Gastroesophageal sphincter (tissue), 4 donors: ENCODE results near the gene CELSR3. TPM values are rescaled to one million over a fixed set of nuclear protein-coding genes. Genes with fewer than 3 reads are reported as not detected.

ENCODE experiments used
- ATAC-seq: fragments of 150-250 bp; one replicate; pipeline ENCODE4 v1.9.1; 2016; ENCODE audit warnings: mild to moderate bottlenecking, moderate library complexity
- H3K27ac ChIP-seq, 4 donors: fragments of 200-600 bp; sonication (generic) in 3 of 4; 1 replicate in 3 of 4; 2 replicates in 1 of 4; pipeline ENCODE4 v1.5.1; 2016 to 2019
- H3K27me3 ChIP-seq: fragments of 200-600 bp; sonication (generic); one replicate; pipeline ENCODE4 v1.5.1; 2019
- H3K36me3 ChIP-seq, 2 donors: fragments of 200-600 bp; sonication (generic); one replicate each; pipeline ENCODE4 v1.5.1; 2019; ENCODE audit warnings: control low read depth in 1 of 2
- H3K4me1 ChIP-seq, 3 donors: fragments of 200-600 bp; sonication (generic); 1 replicate in 2 of 3; 2 replicates in 1 of 3; pipeline ENCODE4 v1.5.1; 2016 to 2019; ENCODE audit warnings: control low read depth in 2 of 3
- H3K4me3 ChIP-seq, 2 donors: fragments of 200-600 bp; sonication (generic); one replicate each; pipeline ENCODE4 v1.5.1; 2019; ENCODE audit warnings: mild to moderate bottlenecking in 1 of 2, moderate library complexity in 1 of 2
- H3K9me3 ChIP-seq, 3 donors: fragments of 200-600 bp; sonication (generic); one replicate each; pipeline ENCODE4 v1.5.1; 2017 to 2019; ENCODE audit warnings: control low read depth in 2 of 3
- EP300 ChIP-seq: sonication (generic); formaldehyde crosslinking; IDR thresholded peaks from one replicate; pipeline ENCODE4 v1.6.1; 2017; ENCODE audit warnings: antibody characterized with exemption, mild to moderate bottlenecking
- POLR2A ChIP-seq, 2 donors: fragments of 450-650 bp; IDR thresholded peaks; one replicate each; pipeline ENCODE4 v1.6.1; 2017; ENCODE audit warnings: antibody characterized with exemption in 2 of 2, mild to moderate bottlenecking in 2 of 2, moderate library complexity in 1 of 2
- POLR2AphosphoS5 ChIP-seq: sonication (generic); formaldehyde crosslinking; IDR thresholded peaks from one replicate; pipeline ENCODE4 v1.6.1; 2017; ENCODE audit warnings: antibody characterized with exemption
- WGBS, 2 donors: methylation state at CpG; one replicate each; pipeline ENCODE4 v1.1.5; 2018; ENCODE audit warnings: low coverage in 1 of 2; 5-methylcytosine and 5-hydroxymethylcytosine counted together
- total RNA-seq, 4 donors: library from RNA; depleted of rRNA; stranded (reverse); fragments of >200 nt; gene quantifications; one replicate each; pipeline ENCODE4 v1.1.0, GENCODE V29; 2016
- TF ChIP-seq, protein P1 (sequence below), 4 experiments: fragments of 200-600 bp in 2 of 4; fragments of 450-650 bp in 2 of 4; sonication (generic) in 1 of 4; IDR thresholded peaks; one replicate each; pipeline ENCODE4 v1.5.1; 2017 to 2019; ENCODE audit warnings: antibody characterized with exemption in 4 of 4, mild to moderate bottlenecking in 2 of 4, moderate library complexity in 2 of 4

The CELSR3 gene
- total RNA-seq, 4 donors from 2014 or later: 0.40 to 1.0 (median 0.66) TPM

GRCh38 chr3:48687220-48687678 lies 24.6 kb upstream of the CELSR3 start:
- no peaks in the 10 kb centered on the region for H3K27me3 ChIP-seq
- 0 to 13% methylated on average over 1 of the region's 3 CpGs for WGBS, 2 donors
- no peak for ATAC-seq
- H3K36me3 ChIP-seq: peaks cover 0 to 57% of the 10 kb centered on the region in 2 donors
- no peaks in the 10 kb centered on the region for H3K9me3 ChIP-seq
- no peak for TF ChIP-seq POLR2AphosphoS5
- TF ChIP-seq POLR2A (IDR thresholded peaks at IDR 0.05): no peak
- TF ChIP-seq, protein P1, sequence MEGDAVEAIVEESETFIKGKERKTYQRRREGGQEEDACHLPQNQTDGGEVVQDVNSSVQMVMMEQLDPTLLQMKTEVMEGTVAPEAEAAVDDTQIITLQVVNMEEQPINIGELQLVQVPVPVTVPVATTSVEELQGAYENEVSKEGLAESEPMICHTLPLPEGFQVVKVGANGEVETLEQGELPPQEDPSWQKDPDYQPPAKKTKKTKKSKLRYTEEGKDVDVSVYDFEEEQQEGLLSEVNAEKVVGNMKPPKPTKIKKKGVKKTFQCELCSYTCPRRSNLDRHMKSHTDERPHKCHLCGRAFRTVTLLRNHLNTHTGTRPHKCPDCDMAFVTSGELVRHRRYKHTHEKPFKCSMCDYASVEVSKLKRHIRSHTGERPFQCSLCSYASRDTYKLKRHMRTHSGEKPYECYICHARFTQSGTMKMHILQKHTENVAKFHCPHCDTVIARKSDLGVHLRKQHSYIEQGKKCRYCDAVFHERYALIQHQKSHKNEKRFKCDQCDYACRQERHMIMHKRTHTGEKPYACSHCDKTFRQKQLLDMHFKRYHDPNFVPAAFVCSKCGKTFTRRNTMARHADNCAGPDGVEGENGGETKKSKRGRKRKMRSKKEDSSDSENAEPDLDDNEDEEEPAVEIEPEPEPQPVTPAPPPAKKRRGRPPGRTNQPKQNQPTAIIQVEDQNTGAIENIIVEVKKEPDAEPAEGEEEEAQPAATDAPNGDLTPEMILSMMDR (IDR thresholded peaks at IDR 0.05): no peak
- TF ChIP-seq EP300: no peak
- peak overlapping the region in 3 of 4 donors; percentile 35 to 86 (median 66) for H3K27ac ChIP-seq
- no peak overlapping the region for H3K4me3 ChIP-seq
- H3K4me1 ChIP-seq: peaks cover 0 to 59% (median 22%) of the 10 kb centered on the region in 3 donors

- Histone ChIP-seq H3K36me3 (peaks cover 0 to 57% of the 10 kb centered on the region in 2 donors), H3K4me1 (peaks cover 0 to 53% (median 22%) of the 10 kb centered on the region in 3 donors), H3K9me3 (no peaks in the 10 kb centered on the region), H3K4me3 (peak overlapping the region in 1 of 2 donors; percentile 91), H3K27ac (peak overlapping the region in 3 of 4 donors; percentile 86 to 92 (median 88)), H3K27me3 (no peaks in the 10 kb centered on the region)
- no peak for ATAC-seq
- TF ChIP-seq, protein P1 (IDR thresholded peaks at IDR 0.05): no peak
- no peak for TF ChIP-seq EP300
- TF ChIP-seq POLR2A (IDR thresholded peaks at IDR 0.05): no peak
- TF ChIP-seq POLR2AphosphoS5: no peak
- 35 to 64% methylated on average over 2 to 6 of the region's 10 CpGs for WGBS, 2 donors
These were observed 24.0 kb upstream of the CELSR3 start for GRCh38 chr3:48686538-48687219.

DNA sequence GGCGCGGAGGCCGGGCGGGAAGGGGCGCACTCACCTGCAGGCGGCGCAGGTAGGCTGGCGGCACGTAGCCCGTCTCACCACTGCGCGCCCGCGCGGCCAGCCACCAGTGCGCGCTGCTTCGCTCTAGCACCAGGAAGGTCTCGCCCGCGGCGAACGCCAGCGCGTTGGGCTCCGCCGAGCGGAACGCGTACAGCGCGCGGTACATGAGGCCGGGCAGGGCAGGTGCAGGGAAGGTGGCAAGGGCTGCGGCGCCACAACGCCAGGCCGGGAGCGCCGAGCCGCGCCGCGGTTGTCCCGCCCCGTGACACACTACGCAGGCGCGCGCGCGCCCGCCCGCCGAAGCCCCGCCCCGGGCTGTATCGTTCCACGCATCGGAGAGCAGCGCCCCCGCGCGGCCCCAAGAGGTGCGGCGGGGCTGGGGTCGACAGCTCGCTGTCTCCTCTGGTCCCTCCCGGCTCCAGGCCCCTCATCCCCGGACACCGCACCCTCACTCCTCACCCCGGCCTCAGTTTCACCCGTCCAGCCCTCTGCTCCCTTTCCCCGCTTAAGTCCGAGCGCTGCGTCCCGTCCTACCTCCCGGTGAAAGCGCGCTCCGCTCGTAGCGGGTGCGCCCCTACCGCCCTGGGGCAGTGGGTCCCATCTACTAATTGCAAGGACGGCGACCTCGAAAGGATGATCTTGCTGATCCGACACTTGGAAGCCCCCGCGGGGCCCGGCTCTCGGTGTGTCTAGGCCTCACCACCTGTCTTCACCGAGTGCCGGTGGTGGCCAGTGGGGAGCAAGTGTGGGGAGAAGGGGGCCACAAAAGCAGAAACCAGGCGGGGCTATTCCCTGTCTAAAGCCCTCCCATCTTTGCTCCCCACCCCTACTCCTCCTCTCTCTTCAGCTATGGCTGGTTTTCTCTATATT lies 23.2 kb upstream of the CELSR3 start, which contains the start of gene NCKIPSD:
NCKIPSD (minus strand) TSS at position 313 of the 909 bp plus-strand sequence; CDS start at position 205, 108 bp downstream.
- ATAC-seq: peak; percentile 94
- Histone ChIP-seq H3K4me3 (peak within 1 kb of the TSS; percentile 78 to 91), H3K9me3 (no peaks in the 10 kb centered on the region), H3K4me1 (peaks cover 0 to 53% (median 22%) of the 10 kb centered on the region in 3 donors), H3K27me3 (no peaks in the 10 kb centered on the region), H3K36me3 (peaks cover 0 to 57% of the 10 kb centered on the region in 2 donors), H3K27ac (peak within 1 kb of the TSS; percentile 24 to 92 (median 87))
- 0 to 4% methylated on average over 1 to 5 of the region's 97 CpGs for WGBS, 2 donors
- TF ChIP-seq, protein P1 (IDR thresholded peaks at IDR 0.05): peak in 3 of 4 experiments; percentile 82 to 90 (median 84)
- TF ChIP-seq POLR2AphosphoS5: peak; percentile 71
- TF ChIP-seq POLR2A (IDR thresholded peaks at IDR 0.05): peak; percentile 81 to 94
- TF ChIP-seq EP300: no peak

DNA sequence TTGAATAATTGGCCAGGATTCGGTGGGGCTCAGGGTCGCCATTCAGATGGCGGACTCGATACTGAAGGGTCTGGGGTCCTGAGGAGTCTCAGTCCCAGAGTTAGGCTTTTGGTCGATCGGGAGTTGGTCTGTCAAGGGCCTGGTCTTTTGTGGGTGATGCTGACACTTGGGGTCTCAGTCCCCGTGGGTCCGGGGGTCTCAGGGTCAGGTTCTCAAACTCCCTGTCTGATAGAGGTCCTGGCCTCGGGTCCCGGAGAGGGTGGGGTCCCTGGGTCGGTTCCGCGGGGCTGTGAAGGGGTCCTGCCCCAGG lies 22.6 kb upstream of the CELSR3 start:
- WGBS, 2 donors: 39% methylated on average over 4 of the region's 13 CpGs; no CpG with 5 or more reads in 1 of the 2 donors
- Histone ChIP-seq H3K36me3 (peaks cover 0 to 57% of the 10 kb centered on the region in 2 donors), H3K27me3 (no peaks in the 10 kb centered on the region), H3K4me3 (peak overlapping the region; percentile 78 to 91), H3K4me1 (peaks cover 0 to 53% (median 22%) of the 10 kb centered on the region in 3 donors), H3K27ac (peak overlapping the region; percentile 21 to 92 (median 87)), H3K9me3 (no peaks in the 10 kb centered on the region)
- TF ChIP-seq POLR2AphosphoS5: no peak
- TF ChIP-seq EP300: no peak
- TF ChIP-seq, protein P1 (IDR thresholded peaks at IDR 0.05): peak in 1 of 4 experiments; percentile 19
- ATAC-seq: no peak
